HepG2 (cell line): ENCODE data around the gene IL1R1. TPM values are rescaled to one million over a fixed set of nuclear protein-coding genes. Genes with fewer than 3 reads are reported as not detected.

Source experiments
- AHR ChIP-seq: IDR thresholded peaks from 2 replicates; pipeline ENCODE4 v1.6.1; 2018; ENCODE audit warnings: missing genetic modification reagents, missing compliant biosample characterization
- ATAD3A ChIP-seq: sonication (generic); formaldehyde crosslinking; IDR thresholded peaks from 2 replicates; pipeline ENCODE4 v1.4.0; 2020; ENCODE audit warnings: missing genetic modification reagents
- ATM ChIP-seq: fragments of 450-650 bp; IDR thresholded peaks from 2 replicates; pipeline ENCODE4 v1.7.1; 2017; ENCODE audit warnings: mild to moderate bottlenecking, borderline replicate concordance
- CAMTA2 ChIP-seq: sonication (generic); formaldehyde crosslinking; IDR thresholded peaks from 2 replicates; pipeline ENCODE4 v1.4.0; 2020; ENCODE audit warnings: mild to moderate bottlenecking, missing genetic modification reagents, borderline replicate concordance
- CREM ChIP-seq, 2 experiments: sonication (generic) in 1 of 2; formaldehyde crosslinking in 1 of 2; IDR thresholded peaks; 2 replicates each; pipeline versions ENCODE4 v1.4.0 to v1.6.1; 2016 to 2020; ENCODE audit warnings: antibody characterized with exemption in 1 of 2, mild to moderate bottlenecking in 1 of 2, missing genetic modification reagents in 1 of 2
- HOXD1 ChIP-seq: sonication (generic); formaldehyde crosslinking; IDR thresholded peaks from 2 replicates; pipeline ENCODE4 v1.5.0; 2020; ENCODE audit warnings: missing genetic modification reagents
- JDP2 ChIP-seq: sonication (generic); formaldehyde crosslinking; IDR thresholded peaks from 2 replicates; pipeline ENCODE4 v1.8.1; 2022; ENCODE audit warnings: missing genetic modification reagents, borderline replicate concordance
- KDM6A ChIP-seq: IDR thresholded peaks from 2 replicates; pipeline ENCODE4 v1.6.1; 2016; ENCODE audit warnings: low read depth
- PAX8 ChIP-seq: sonication (generic); formaldehyde crosslinking; IDR thresholded peaks from 2 replicates; pipeline ENCODE4 v1.8.0; 2022; ENCODE audit warnings: mild to moderate bottlenecking, missing genetic modification reagents, borderline replicate concordance
- SETDB1 ChIP-seq: sonication (generic); formaldehyde crosslinking; IDR thresholded peaks from 2 replicates; pipeline ENCODE4 v1.5.1; 2020; ENCODE audit warnings: missing genetic modification reagents, mild to moderate bottlenecking, borderline replicate concordance
- SIN3A ChIP-seq: IDR thresholded peaks from 2 replicates; pipeline ENCODE4 v1.6.1; 2011; ENCODE audit warnings: low read depth, mild to moderate bottlenecking, control low read depth, low read length, borderline replicate concordance
- TCF7L2 ChIP-seq: IDR thresholded peaks from 2 replicates; pipeline ENCODE4 v1.6.1; 2011; ENCODE audit warnings: mild to moderate bottlenecking, low read depth, low read length, moderate library complexity
- TSC22D2 ChIP-seq: sonication (generic); formaldehyde crosslinking; IDR thresholded peaks from 2 replicates; pipeline ENCODE4 v1.5.1; 2020; ENCODE audit warnings: missing genetic modification reagents, mild to moderate bottlenecking, borderline replicate concordance
- ZC3H13 ChIP-seq: sonication (generic); formaldehyde crosslinking; IDR thresholded peaks from 2 replicates; pipeline ENCODE4 v1.8.1; 2023; ENCODE audit warnings: mild to moderate bottlenecking, missing genetic modification reagents, moderate library complexity
- ZFY ChIP-seq: sonication (generic); formaldehyde crosslinking; IDR thresholded peaks from 2 replicates; pipeline ENCODE4 v1.4.0; 2020; ENCODE audit warnings: missing genetic modification reagents
- ZNF207 ChIP-seq: fragments of 450-650 bp; IDR thresholded peaks from 2 replicates; pipeline ENCODE4 v1.6.1; 2016; ENCODE audit warnings: antibody characterized with exemption, borderline replicate concordance
- ZNF543 ChIP-seq: sonication (generic); formaldehyde crosslinking; IDR thresholded peaks from 2 replicates; pipeline ENCODE4 v1.4.0; 2020; ENCODE audit warnings: mild to moderate bottlenecking, missing genetic modification reagents
- ZNF629 ChIP-seq: sonication (generic); formaldehyde crosslinking; conservative IDR thresholded peaks from 2 replicates; pipeline ENCODE4 v1.5.0; 2020; ENCODE audit warnings: missing genetic modification reagents
- polyA plus RNA-seq, 8 experiments: library from polyadenylated mRNA; depleted of rRNA in 3 of 8; stranded (reverse) in 7 of 8; unstranded in 1 of 8; fragments of >200 nt; fragmentation: Illumina TruSeq in 4 of 8; extraction: Trizol in 4 of 8; gene quantifications; 2 replicates each; pipeline versions ENCODE4 v1.2.1 to v1.2.3, GENCODE V29; 2011 to 2016; ENCODE audit warnings: low read depth in 4 of 8, missing spikeins in 1 of 8, mixed read lengths in 1 of 8; ENCODE audit not compliant: insufficient read depth in 1 of 8
- total RNA-seq, 5 experiments: library from RNA; depleted of rRNA; stranded (reverse); fragments of >200 nt; fragmentation: Illumina TruSeq; extraction: Trizol; gene quantifications; 2 replicates each; pipeline ENCODE4 v1.2.3, GENCODE V29; 2016; ENCODE audit warnings: low read depth in 1 of 5
- TF ChIP-seq, protein P1 (sequence below), 2 experiments: sonication (generic) in 1 of 2; formaldehyde crosslinking in 1 of 2; IDR thresholded peaks; 2 replicates each; pipeline versions ENCODE4 v1.4.0 to v1.6.1; 2016 to 2020; ENCODE audit warnings: borderline replicate concordance in 1 of 2, low read depth in 1 of 2, mild to moderate bottlenecking in 1 of 2, missing genetic modification reagents in 1 of 2
- TF ChIP-seq, protein P2 (sequence below): IDR thresholded peaks from 2 replicates; pipeline ENCODE4 v1.6.1; 2016; ENCODE audit warnings: mild to moderate bottlenecking, missing biosample characterization, missing genetic modification reagents
- TF ChIP-seq, protein P3 (sequence below): sonication (generic); formaldehyde crosslinking; IDR thresholded peaks from 2 replicates; pipeline ENCODE4 v1.4.0; 2020; ENCODE audit warnings: low read depth, mild to moderate bottlenecking, missing genetic modification reagents
- TF ChIP-seq, protein P4 (sequence below): sonication (generic); formaldehyde crosslinking; IDR thresholded peaks from 2 replicates; pipeline ENCODE4 v1.5.0; 2020; ENCODE audit warnings: missing genetic modification reagents, mild to moderate bottlenecking, borderline replicate concordance

The IL1R1 gene
- total and polyA plus RNA-seq, 2 of the 13 experiments (the other 11 are each of a cell fraction or from before 2014, with no cell fraction given), result 38.0 to 93.1 TPM

DNA sequence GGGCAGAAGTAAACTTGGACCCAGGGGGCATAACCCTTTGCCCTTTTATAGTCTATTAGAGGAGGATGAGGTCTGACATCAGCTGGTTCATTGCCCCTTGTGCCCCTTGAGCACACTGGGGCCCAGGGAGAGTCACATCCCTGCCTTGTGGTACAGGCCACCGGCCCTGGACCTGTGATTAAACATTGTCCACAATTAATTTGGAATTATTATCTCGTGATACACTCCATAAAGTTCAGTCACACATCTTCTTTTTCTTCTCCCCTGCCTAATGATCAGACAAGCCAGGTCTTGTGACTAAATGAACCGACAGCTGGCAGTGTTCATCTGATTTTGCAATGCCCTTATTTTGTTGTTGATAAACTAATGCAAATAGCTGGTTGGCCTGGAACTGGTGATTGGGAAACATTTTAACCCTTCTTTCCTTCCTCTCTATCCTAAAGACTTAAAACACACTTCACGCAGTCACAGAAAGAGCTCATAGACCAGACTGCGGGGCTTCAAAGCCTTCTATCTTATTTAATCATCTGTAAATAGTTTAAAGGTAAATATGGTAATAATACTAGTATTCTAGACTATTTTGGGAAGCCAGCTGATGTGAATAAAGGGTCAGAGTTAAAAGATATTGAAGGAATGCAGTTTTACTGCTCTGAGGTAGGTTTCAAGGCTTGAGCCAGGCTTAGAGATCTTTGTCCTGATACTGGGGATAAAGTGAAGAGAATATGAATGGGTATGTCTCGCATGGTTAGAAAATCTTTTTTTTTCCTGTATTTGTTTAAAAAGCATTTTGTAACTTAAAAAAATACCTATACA lies 13.4 kb downstream of the IL1R1 start (continued):
- TF ChIP-seq, protein P1, sequence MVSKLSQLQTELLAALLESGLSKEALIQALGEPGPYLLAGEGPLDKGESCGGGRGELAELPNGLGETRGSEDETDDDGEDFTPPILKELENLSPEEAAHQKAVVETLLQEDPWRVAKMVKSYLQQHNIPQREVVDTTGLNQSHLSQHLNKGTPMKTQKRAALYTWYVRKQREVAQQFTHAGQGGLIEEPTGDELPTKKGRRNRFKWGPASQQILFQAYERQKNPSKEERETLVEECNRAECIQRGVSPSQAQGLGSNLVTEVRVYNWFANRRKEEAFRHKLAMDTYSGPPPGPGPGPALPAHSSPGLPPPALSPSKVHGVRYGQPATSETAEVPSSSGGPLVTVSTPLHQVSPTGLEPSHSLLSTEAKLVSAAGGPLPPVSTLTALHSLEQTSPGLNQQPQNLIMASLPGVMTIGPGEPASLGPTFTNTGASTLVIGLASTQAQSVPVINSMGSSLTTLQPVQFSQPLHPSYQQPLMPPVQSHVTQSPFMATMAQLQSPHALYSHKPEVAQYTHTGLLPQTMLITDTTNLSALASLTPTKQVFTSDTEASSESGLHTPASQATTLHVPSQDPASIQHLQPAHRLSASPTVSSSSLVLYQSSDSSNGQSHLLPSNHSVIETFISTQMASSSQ (IDR thresholded peaks at IDR 0.05; ENCODE audit: low read depth), result peak; percentile 92
- TF ChIP-seq, protein P1 (CRISPR knock-in tag; IDR thresholded peaks at IDR 0.05; ENCODE audit: borderline replicate concordance), result peak; percentile 95
- TF ChIP-seq KDM6A (CRISPR knock-in tag), result peak; percentile 86
- TF ChIP-seq TCF7L2, result peak; percentile 100
- TF ChIP-seq AHR (CRISPR knock-in tag), result no peak
- no peak for TF ChIP-seq ZNF207
- TF ChIP-seq, protein P2, sequence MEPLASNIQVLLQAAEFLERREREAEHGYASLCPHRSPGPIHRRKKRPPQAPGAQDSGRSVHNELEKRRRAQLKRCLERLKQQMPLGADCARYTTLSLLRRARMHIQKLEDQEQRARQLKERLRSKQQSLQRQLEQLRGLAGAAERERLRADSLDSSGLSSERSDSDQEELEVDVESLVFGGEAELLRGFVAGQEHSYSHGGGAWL, result no peak
- TF ChIP-seq ZC3H13 (CRISPR knock-in tag), result 0 out of 2 replicates have a peak, but pooled peaks have one; percentile 55
- TF ChIP-seq ZNF629 (CRISPR knock-in tag), result no peak; the same call in 1 of the 2 replicates
- TF ChIP-seq CREM (IDR thresholded peaks at IDR 0.05), result peak; percentile 98
- no peak for TF ChIP-seq CREM (CRISPR knock-in tag; IDR thresholded peaks at IDR 0.05)
- peak; percentile 89; the same call in 1 of the 2 replicates for TF ChIP-seq JDP2
- TF ChIP-seq SETDB1, result no peak
- no peak for TF ChIP-seq CAMTA2 (CRISPR knock-in tag)
- TF ChIP-seq ATM, result no peak
- no peak for TF ChIP-seq TSC22D2 (CRISPR knock-in tag)
- TF ChIP-seq, protein P3, sequence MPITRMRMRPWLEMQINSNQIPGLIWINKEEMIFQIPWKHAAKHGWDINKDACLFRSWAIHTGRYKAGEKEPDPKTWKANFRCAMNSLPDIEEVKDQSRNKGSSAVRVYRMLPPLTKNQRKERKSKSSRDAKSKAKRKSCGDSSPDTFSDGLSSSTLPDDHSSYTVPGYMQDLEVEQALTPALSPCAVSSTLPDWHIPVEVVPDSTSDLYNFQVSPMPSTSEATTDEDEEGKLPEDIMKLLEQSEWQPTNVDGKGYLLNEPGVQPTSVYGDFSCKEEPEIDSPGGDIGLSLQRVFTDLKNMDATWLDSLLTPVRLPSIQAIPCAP, result no peak
- no peak for TF ChIP-seq ATAD3A (CRISPR knock-in tag)
- no peak for TF ChIP-seq PAX8 (CRISPR knock-in tag)
- TF ChIP-seq ZNF543 (CRISPR knock-in tag), result peak; percentile 70; the same call in 1 of the 2 replicates
- peak; percentile 50; the same call in 1 of the 2 replicates for TF ChIP-seq SIN3A
- TF ChIP-seq, protein P4, sequence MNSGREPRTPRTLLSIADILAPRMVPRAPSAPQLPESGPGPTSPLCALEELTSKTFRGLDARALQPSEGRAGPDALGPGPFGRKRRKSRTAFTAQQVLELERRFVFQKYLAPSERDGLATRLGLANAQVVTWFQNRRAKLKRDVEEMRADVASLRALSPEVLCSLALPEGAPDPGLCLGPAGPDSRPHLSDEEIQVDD, result no peak
- 0 out of 2 replicates have a peak, but pooled peaks have one; percentile 15 for TF ChIP-seq ZFY (CRISPR knock-in tag)
- TF ChIP-seq HOXD1 (CRISPR knock-in tag), result peak; percentile 62; the same call in 1 of the 2 replicates
